Mesothelial cell of epicardium (in vitro differentiated cells): ENCODE measurements around the gene DEPDC5. TPM values are rescaled to one million over a fixed set of nuclear protein-coding genes. Genes with fewer than 3 reads are reported as not detected.
A peak's percentile ranks its signal among the peaks of the same experiment; 100 is the strongest.
"Not testable (repeated sequence)": the region's sequence is repeated elsewhere in the genome, so short reads cannot be mapped to it uniquely, and the experiment has no call there.

Experiments used
- DNase-seq, 2 experiments: peaks; one replicate each; pipeline ENCODE4 v3.0.0; 2021; ENCODE audit warnings: low spot score in 2 of 2; ENCODE audit not compliant: unreplicated experiment in 2 of 2
- H3K27ac Mint-ChIP-seq: 2 replicates; pipeline ENCODE4 v1.8.0; 2021; ENCODE audit warnings: mixed read lengths
- H3K27me3 Mint-ChIP-seq: 2 replicates; pipeline ENCODE4 v1.8.0; 2021; ENCODE audit warnings: low read depth, mixed read lengths
- H3K36me3 Mint-ChIP-seq: 2 replicates; pipeline ENCODE4 v1.8.0; 2021; ENCODE audit warnings: mixed read lengths
- H3K4me1 Mint-ChIP-seq: 2 replicates; pipeline ENCODE4 v1.8.0; 2021; ENCODE audit warnings: mixed read lengths
- H3K4me3 Mint-ChIP-seq: 2 replicates; pipeline ENCODE4 v1.8.0; 2021; ENCODE audit warnings: mild to moderate bottlenecking, moderate library complexity, mixed read lengths
- H3K9me3 Mint-ChIP-seq: 2 replicates; pipeline ENCODE4 v1.8.0; 2021; ENCODE audit warnings: mixed read lengths
- total RNA-seq: library from RNA; stranded (reverse); gene quantifications from 3 replicates; pipeline ENCODE4 v1.2.1, GENCODE V29; 2021
- TF ChIP-seq, protein P1 (sequence below): fragments of 200-600 bp; sonication (generic); IDR thresholded peaks from one replicate; pipeline ENCODE4 v1.5.0; 2021; ENCODE audit warnings: antibody characterized with exemption; ENCODE audit not compliant: unreplicated experiment

Gene DEPDC5
- total RNA-seq = 31.0 to 39.5 TPM (median 38.3 TPM) in 3 replicates

GRCh38 chr22:31753634-31754501 lies at the start of gene DEPDC5:
DEPDC5 (plus strand) TSS chr22:31754019; CDS start chr22:31754922, 903 bp downstream.
- no peaks in the 10 kb centered on the region for H3K9me3 Mint-ChIP-seq
- peaks cover 35% of the 10 kb centered on the region for H3K4me1 Mint-ChIP-seq
- H3K27ac Mint-ChIP-seq = peak within 1 kb of the TSS; percentile 100
- H3K36me3 Mint-ChIP-seq = no peaks in the 10 kb centered on the region
- peak; percentile 93 to 97 for DNase-seq
- H3K4me3 Mint-ChIP-seq = peak within 1 kb of the TSS; percentile 73
- H3K27me3 Mint-ChIP-seq = no peaks in the 10 kb centered on the region
- TF ChIP-seq, protein P1, sequence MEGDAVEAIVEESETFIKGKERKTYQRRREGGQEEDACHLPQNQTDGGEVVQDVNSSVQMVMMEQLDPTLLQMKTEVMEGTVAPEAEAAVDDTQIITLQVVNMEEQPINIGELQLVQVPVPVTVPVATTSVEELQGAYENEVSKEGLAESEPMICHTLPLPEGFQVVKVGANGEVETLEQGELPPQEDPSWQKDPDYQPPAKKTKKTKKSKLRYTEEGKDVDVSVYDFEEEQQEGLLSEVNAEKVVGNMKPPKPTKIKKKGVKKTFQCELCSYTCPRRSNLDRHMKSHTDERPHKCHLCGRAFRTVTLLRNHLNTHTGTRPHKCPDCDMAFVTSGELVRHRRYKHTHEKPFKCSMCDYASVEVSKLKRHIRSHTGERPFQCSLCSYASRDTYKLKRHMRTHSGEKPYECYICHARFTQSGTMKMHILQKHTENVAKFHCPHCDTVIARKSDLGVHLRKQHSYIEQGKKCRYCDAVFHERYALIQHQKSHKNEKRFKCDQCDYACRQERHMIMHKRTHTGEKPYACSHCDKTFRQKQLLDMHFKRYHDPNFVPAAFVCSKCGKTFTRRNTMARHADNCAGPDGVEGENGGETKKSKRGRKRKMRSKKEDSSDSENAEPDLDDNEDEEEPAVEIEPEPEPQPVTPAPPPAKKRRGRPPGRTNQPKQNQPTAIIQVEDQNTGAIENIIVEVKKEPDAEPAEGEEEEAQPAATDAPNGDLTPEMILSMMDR = no peak

GRCh38 chr22:31707519-31707918 lies 46.3 kb upstream of the DEPDC5 start:
- H3K9me3 Mint-ChIP-seq = no peaks in the 10 kb centered on the region

DNA sequence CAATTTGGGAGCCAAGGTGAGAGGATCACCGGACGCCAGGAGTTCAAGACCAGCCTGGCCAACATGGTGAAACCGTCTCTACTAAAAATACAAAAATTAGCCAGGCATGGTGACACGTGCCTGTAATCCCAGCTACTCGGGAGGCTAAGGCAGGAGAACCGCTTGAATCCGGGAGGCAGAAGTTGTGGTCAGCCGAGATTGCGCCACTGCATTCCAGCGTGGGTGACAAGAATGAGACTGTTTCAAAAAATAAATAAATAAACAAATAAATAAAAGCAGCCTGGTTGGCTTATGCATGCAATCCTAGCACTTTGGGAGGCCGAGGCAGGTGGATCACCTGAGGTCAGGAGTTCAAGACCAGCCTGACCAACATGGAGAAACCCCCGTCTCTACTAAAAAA lies 42.6 kb upstream of the DEPDC5 start:
- not testable (repeated sequence) for H3K27ac Mint-ChIP-seq, H3K4me3 Mint-ChIP-seq, H3K4me1 Mint-ChIP-seq, H3K27me3 Mint-ChIP-seq, DNase-seq, H3K9me3 Mint-ChIP-seq
- peaks cover 47% of the 10 kb centered on the region for H3K36me3 Mint-ChIP-seq

More at GRCh38 chr22:31707519-31707918, 46.3 kb upstream of the DEPDC5 start:
- Mint-ChIP-seq H3K36me3 (peaks cover 37% of the 10 kb centered on the region), H3K4me3 (no peak overlapping the region), H3K4me1 (no peaks in the 10 kb centered on the region), H3K27ac (no peak overlapping the region), H3K27me3 (no peaks in the 10 kb centered on the region)
- TF ChIP-seq, protein P1 = no peak
- DNase-seq = no peak

- Mint-ChIP-seq H3K4me1 (peaks cover 8% of the 10 kb centered on the region), H3K4me3 (no peak overlapping the region), H3K36me3 (peaks cover 56% of the 10 kb centered on the region), H3K9me3 (no peaks in the 10 kb centered on the region), H3K27me3 (no peaks in the 10 kb centered on the region), H3K27ac (no peak overlapping the region)
- no peak for DNase-seq
- TF ChIP-seq, protein P1 = no peak
These were observed 38.6 kb upstream of the DEPDC5 start for GRCh38 chr22:31715147-31715778.

- Mint-ChIP-seq H3K9me3 (no peaks in the 10 kb centered on the region), H3K27me3 (no peaks in the 10 kb centered on the region), H3K36me3 (peaks cover 46% of the 10 kb centered on the region), H3K27ac (no peak overlapping the region), H3K4me3 (no peak overlapping the region), H3K4me1 (peaks cover 5% of the 10 kb centered on the region)
- TF ChIP-seq, protein P1 = no peak
- DNase-seq = no peak
These were observed 33.9 kb upstream of the DEPDC5 start for GRCh38 chr22:31719850-31720471.

DNA sequence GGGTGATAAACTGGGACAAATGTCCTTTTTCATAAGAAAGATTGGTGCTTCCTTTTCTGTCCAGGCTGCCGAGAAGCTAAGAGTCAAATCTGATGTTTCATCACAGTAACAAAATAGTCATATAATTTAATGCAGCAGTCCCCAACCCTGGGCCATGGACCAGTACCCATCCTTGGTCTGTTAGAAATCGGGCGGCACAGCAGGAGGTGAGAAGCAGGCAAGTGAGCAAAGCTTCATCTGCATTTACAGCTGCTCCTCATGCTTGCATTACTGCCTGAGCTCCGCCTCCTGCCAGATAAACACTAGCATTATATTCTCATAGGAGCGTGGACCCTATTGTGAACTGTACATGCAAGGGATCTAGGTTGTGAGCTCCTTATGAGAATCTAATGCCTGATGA lies 30.1 kb upstream of the DEPDC5 start:
- peaks cover 33% of the 10 kb centered on the region for H3K36me3 Mint-ChIP-seq
- H3K27ac Mint-ChIP-seq = no peak overlapping the region
- H3K9me3 Mint-ChIP-seq = no peaks in the 10 kb centered on the region
- TF ChIP-seq, protein P1 = no peak
- DNase-seq = no peak
- H3K4me3 Mint-ChIP-seq = no peak overlapping the region
- H3K27me3 Mint-ChIP-seq = no peaks in the 10 kb centered on the region
- H3K4me1 Mint-ChIP-seq = no peaks in the 10 kb centered on the region
